IPS DF 4.7 (cell line): ENCODE results near the gene KRT9.
"Not testable (repeated sequence)": the region's sequence is repeated elsewhere in the genome, so short reads cannot be mapped to it uniquely, and the experiment has no call there.

Experiments used
- DNase-seq: peaks from one replicate; pipeline ENCODE4 v3.0.0-alpha.2; 2013; ENCODE audit warnings: low spot score; ENCODE audit errors: extremely low read depth

Gene KRT9

GRCh38 chr17:41547921-41548843, 23.7 kb downstream of the KRT9 start:
- DNase-seq: no peak

GRCh38 chr17:41547378-41547841, 24.4 kb downstream of the KRT9 start:
- no peak for DNase-seq

GRCh38 chr17:41546819-41547218, 25.0 kb downstream of the KRT9 start:
- DNase-seq: no peak

DNA sequence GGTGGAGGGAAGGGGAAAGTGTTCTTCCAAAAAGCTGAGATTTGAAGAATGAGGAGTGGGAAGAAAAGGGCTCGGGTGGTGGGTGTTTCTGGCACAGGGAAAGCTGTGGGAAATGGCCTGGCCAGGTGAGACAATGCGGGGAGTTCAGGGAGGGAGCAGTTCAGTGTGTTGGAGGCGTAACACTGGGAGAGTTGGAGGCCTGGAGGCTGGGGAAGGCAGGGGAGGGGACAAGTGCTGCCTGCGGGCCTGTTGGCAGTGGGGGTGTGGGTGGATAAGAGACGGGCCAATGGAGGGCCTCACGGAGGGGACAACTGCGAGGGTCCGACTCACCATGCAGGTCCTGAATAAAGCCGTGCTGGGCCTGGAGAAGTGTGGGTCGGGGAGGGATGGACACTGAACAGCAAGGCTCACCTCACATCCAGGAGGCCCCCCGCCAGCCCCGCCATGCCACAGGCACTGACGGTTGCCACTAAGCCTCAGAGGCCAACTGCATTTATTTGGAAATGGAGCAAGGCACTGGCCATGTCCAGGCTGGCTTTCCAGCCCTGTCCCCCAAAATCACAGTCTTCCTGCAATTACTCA, 25.9 kb downstream of the KRT9 start:
- no peak for DNase-seq

DNA sequence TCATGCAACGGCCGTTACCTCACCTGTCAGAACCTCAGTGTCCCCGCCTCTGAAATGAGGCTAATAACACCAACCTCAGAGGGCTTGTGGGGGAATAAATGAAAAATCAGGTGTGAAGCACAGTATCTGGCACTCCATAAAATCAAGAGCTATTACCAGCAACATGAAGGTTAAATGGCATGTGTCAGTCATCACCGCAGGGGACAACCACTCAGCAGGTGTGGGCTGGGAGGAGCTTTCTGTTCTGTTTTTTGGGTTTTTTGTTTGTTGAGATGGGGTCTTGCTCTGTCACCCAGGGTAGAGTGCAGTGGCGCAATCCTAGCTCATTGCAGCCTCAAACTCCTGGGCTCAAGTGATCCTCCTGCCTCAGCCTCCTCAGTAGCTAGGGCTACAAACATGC, 26.9 kb downstream of the KRT9 start:
- no peak for DNase-seq

GRCh38 chr17:41544491-41544892, 27.4 kb downstream of the KRT9 start:
- no peak for DNase-seq

DNA sequence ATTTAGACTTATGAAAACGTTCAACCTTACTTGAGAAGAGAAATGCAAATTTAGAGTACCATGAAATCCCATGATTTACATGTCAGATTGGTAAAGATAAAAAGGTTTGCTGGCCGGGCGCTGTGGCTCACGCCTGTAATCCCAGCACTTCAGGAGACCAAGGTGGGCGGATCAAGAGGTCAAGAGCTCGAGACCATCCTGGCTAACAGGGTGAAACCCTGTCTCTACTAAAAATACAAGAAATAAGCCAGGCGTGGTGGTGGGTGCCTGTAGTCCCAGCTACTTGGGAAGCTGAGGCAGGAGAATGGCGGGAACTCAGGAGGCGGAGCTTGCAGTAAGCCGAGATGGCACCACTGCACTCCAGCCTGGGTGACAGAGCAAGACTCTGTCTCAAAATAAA, 29.1 kb downstream of the KRT9 start:
- not testable (repeated sequence) for DNase-seq

DNA sequence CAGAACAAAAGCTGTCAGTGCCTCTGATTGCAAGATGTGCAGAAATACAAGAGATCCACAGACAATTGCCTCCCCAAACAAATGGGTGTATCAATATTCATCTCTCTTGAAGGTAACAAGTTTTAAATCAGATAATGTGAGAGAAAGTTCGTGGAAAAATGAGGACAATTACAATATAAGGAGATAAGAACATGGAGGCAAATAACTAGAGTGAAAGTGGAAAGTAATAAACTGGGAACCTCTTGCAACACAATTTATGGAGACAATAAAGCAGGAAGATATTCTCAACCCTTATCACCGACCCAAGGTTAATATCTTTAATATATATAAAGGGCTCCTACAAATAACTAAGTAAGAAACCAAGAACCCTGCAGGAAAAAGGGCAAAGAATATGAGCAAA, 29.5 kb downstream of the KRT9 start:
- no peak for DNase-seq

GRCh38 chr17:41540921-41541625, 30.8 kb downstream of the KRT9 start:
- no peak for DNase-seq

DNA sequence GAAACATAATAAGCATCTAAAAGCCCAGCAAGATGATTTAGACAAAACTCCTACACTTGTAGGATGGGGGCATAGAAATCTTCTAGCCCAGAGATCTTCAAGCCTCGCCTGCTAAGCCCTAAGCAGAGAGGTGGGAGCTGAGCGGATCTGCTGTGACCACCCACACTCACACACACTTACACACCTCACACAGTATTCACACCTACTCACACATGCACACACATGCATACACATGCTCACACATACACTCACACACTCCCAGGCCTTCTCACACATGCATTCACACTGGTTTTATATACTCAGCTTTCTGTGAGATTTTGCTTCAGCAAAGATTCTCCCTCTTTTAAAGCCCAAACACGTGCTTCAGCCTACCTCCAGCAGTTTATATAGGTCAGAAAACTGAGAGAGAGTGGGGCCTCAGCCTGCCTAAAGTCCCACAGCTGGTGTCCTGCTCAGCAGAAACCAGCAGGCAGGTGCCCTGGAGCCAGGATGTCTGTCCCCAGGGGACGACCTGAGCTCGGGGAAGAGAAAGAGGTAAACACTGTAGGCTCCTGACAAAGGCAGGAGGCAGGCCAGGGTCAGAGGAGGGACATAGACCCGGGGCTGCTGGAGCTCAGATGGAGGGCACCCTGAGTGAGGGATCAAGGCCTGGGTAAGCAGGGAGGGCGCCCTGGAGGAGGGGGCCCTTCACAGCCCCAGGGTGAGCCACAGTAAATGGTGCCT, 31.7 kb downstream of the KRT9 start:
- no peak for DNase-seq

GRCh38 chr17:41539071-41539492, 32.8 kb downstream of the KRT9 start:
- DNase-seq: no peak

GRCh38 chr17:41538565-41538991, 33.3 kb downstream of the KRT9 start:
- DNase-seq: no peak

DNA sequence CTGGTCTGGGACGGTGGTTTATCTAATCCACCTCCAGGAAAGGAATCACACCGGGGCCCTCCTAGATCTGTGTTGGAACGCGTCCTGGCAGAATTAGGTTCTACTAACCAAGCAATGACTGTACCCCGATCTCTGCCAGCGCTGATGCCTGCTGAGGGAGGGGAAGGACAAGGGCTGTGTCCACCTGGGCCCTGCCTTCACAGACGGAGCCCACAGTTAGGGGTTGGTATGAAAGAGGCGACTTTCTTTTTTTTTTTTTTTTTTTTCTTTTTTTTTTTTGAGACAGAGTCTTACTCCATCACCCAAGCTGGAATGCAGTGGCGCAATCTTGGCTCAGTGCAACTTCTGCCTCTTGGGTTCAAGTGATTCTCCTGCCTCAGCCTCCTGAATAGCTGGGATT, 33.9 kb downstream of the KRT9 start:
- no peak for DNase-seq

- DNase-seq: no peak
Measured at GRCh38 chr17:41537614-41537954, 34.3 kb downstream of the KRT9 start.

DNA sequence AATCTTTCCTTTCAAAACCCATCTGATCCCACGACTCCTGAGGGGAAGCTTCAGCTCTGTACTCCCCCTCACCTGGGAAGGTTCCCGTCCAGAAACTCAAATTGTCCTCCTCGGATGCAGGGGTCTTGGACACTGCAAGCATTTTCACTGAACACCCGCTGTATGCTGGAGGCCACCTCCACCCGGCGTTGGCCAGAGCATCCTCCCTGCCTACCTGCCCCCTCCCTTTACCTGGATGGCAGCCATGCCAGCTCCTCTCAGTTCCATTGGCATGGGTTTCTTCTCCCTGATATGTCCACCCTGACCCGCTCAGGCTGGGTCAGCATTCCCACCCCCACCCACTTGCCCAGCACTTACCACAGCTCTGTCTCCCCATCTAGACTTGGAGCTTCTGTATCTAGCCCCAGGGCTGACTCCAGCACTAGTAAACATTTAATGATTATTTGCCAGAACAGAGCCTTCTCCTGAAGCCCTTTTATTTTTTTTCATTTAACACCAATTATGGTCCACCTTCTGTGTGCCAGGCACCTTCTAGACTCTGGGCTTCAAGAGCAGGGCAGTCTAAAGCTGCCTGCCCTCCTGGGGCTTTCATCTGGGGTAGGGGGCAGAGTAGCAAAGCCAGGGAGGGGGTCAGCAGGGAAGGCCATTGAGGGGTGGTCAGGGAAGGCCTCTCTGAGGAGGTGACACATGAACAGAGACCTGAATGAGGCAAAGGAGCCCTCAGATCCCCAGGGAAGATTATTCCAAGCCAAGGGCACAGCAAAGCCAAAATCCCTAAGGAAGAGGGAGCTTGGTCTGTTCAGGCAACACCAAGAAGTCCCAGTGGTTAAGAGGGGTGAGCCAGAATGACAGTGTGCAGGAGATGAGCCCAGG, 34.9 kb downstream of the KRT9 start:
- DNase-seq: no peak

DNA sequence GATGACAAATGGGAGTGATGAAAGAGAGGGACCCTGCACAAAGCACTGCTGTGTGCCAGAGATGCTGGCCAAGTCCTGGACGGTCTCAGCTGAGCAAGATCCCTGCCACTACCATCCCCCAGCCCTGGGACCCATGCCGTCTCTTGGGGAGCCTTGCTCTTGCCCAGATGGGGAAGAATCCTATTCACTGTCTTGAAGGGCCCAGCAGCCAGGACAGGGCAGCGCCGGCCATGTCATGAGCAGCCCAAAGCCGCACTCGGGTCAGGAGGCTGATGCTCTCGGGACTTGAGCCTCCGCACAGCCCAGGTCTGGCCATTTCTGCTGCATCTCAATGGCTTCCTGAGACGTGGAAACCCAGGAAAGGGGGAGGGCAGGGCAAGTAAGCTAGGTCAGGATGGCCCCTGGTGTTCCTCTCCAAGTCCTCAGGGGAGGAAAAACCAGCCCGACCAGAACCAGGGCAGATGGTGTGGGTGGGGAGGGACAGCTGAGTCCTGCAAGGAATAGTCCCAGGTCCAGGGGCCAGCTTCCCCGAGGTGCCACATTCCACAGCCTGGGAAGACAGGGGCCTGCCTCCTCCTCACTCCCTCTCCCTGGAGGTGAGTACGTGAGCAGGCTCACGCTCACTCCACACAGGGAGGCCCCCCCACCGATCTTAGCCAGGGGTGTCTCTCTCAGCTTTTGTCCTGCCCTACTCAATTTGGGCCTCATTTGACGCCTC, 35.9 kb downstream of the KRT9 start:
- no peak for DNase-seq

GRCh38 chr17:41534899-41535546, 36.8 kb downstream of the KRT9 start:
- DNase-seq: no peak

DNA sequence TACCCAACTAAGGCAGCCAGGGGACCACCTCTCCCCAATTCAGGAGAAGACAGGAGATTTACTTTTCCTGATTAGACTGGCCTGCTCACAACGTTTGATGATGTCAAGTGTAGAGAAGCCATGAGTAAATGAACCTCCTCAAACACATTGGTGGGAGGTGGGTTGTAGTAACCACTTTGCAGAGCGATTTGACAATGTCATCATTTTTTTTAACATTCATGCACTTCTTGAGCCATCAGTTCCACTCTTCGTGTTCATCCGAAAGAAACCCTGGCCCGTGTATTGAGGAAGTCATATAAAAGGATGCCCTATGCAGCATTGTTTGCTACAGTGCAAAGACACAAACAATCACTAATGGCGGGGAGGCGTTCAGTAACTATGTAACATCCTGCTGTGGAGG, 38.2 kb downstream of the KRT9 start:
- no peak for DNase-seq

DNA sequence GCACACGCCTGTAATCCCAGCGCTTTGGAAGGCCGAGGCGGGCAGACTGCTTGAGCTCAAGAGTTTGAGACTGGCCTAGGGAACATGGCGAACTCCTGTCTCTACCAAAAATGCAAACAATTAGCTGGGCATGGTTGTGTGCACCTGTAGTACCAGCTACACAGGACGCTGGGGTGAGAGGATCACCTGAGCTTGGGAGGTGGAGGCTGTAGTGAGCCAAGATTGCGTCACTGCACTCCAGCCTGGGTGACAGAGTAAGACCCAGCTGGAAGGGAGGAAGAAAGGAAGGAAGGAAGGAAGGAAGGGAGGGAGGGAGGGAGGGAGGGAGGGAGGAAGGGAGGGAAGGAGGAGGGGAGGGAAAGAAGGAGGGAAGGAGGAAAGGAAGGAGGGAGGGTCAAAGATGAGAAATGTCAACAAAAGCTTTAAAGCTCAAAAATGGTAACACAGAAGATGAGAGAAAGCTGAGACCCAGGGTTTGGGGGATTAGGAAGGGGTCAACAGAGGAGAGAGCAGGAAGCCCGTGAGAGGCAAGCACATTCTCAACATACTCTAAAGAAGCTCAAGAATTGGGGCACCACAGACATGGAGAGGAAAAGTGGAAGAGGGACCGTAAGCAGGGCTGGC, 38.8 kb downstream of the KRT9 start:
- DNase-seq: no peak
